ENCODE results near the gene SUN2. TPM values are rescaled to one million over a fixed set of nuclear protein-coding genes. Genes with fewer than 3 reads are reported as not detected.

The SUN2 gene
- total and polyA plus RNA-seq, 10 of the 15 experiments (the other 5 are each of a cell fraction or from before 2014, with no cell fraction given) = 0.18 to 107 (median 35.9) TPM

DNA sequence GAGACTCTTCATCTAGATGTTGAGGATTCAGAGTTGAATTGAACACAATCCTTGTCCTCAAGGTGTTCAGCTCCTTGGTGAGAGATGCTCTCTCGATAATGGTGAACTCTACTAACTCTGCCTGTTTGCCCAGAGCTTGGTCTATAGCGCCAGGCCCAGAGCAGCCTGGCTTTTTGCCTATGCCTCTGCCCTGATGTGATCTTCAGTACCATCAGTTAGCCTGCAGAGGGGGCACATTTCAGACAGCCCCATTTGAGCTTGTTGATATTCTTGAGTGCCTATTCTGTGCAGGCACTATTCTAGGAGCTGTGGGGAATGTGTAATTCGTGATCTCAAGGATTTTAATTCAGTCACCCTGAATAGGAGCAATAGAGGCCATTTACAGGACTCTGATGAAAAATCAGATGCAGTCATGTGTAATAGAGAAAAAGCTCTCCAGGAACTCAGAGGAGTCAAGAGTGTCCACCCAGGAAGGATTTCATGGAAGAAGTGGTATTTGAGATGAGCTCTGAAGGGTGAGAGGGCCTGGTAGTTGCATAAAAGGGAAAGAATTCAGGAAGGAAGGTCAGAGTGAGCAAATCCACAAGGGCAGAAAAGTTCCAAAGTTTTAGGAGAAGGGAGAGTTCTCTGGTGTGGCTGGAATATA is 30.7 kb downstream of the SUN2 start:
- DNase-seq (ENCODE audit: low read depth, low spot score) (no peak), ATAC-seq (peak; percentile 87), FAIRE-seq (peak; percentile 44)
- Histone ChIP-seq H2AFZ (ENCODE audit: control insufficient read depth, low read depth, low read length) (no peak overlapping the region), H3K36me3 (ENCODE audit: control insufficient read depth in 2 of 2, insufficient read depth in 2 of 2, low read length in 1 of 2) (peaks cover 58% of the 10 kb centered on the region in 2 experiments), H3K27ac (ENCODE audit: control insufficient read depth, insufficient read depth) (no peak overlapping the region), H3K79me2 (ENCODE audit: control insufficient read depth, insufficient read depth, low read length) (no peaks in the 10 kb centered on the region), H3K4me1 (ENCODE audit: control insufficient read depth, insufficient read depth, low read length) (no peaks in the 10 kb centered on the region), H3K4me3 (no peak overlapping the region), H3K27me3 (replicated peaks in 1 of 2; ENCODE audit: control insufficient read depth in 2 of 2, insufficient read depth in 2 of 2, low read length in 1 of 2) (no peaks in the 10 kb centered on the region), H4K20me1 (ENCODE audit: control insufficient read depth, insufficient read depth) (no peaks in the 10 kb centered on the region), H3K9me3 (replicated peaks; ENCODE audit: control insufficient read depth, insufficient read depth, low read length) (no peaks in the 10 kb centered on the region), H3K4me2 (ENCODE audit: control insufficient read depth, insufficient read depth) (no peak overlapping the region), H3K9ac (ENCODE audit: control insufficient read depth, insufficient read depth, low read length) (no peak overlapping the region)
- no TSS peak for BruUV-seq (replicated peaks)
- TF ChIP-seq, protein P1, sequence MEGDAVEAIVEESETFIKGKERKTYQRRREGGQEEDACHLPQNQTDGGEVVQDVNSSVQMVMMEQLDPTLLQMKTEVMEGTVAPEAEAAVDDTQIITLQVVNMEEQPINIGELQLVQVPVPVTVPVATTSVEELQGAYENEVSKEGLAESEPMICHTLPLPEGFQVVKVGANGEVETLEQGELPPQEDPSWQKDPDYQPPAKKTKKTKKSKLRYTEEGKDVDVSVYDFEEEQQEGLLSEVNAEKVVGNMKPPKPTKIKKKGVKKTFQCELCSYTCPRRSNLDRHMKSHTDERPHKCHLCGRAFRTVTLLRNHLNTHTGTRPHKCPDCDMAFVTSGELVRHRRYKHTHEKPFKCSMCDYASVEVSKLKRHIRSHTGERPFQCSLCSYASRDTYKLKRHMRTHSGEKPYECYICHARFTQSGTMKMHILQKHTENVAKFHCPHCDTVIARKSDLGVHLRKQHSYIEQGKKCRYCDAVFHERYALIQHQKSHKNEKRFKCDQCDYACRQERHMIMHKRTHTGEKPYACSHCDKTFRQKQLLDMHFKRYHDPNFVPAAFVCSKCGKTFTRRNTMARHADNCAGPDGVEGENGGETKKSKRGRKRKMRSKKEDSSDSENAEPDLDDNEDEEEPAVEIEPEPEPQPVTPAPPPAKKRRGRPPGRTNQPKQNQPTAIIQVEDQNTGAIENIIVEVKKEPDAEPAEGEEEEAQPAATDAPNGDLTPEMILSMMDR (IDR thresholded peaks at IDR 0.05 in 2 of 3, conservative IDR thresholded peaks at IDR 0.05 in 1 of 3; ENCODE audit: control insufficient read depth in 2 of 3, extremely low read depth in 1 of 3, insufficient read depth in 1 of 3, low read depth in 3 of 3, low read length in 3 of 3) = peak; percentile 35 to 48 (median 45); a peak in 5 of 6 replicates
- no peak for TF ChIP-seq POLR2AphosphoS2 (IDR thresholded peaks at IDR 0.05; ENCODE audit: low read depth, low read length)
- no peak for TF ChIP-seq MTA2 (IDR thresholded peaks at IDR 0.05; ENCODE audit: low read depth)
- no peak for TF ChIP-seq HDAC6 (IDR thresholded peaks at IDR 0.05; ENCODE audit: unreplicated experiment)
- TF ChIP-seq RAD21 (IDR thresholded peaks at IDR 0.05; ENCODE audit: insufficient read depth, low read depth, low read length) = peak; percentile 27; the same call in 1 of the 2 replicates
- ChIA-PET RAD21 (ENCODE audit: unreplicated experiment) (interaction anchor here (1.2 kb wide), 1 partner anchor 22 kb away, joined by 3 read pairs; no protein-coding TSS in a partner anchor), POLR2A (interaction anchor here (1.4 kb wide), 1 partner anchor 29 kb away, joined by 3 read pairs; no protein-coding TSS in a partner anchor), CTCF (interaction anchor here (0.8 to 2.4 kb wide), 11 partner anchors 8 to 144 kb away, joined by 3 to 10 read pairs (median 7); partner anchors contain the start of genes GTPBP1 and TOMM22), SMC1A (ENCODE audit: uncharacterized antibody, unreplicated experiment) (interaction anchor here (0.8 to 1.7 kb wide), 7 partner anchors 10 to 50 kb away, joined by 3 to 10 read pairs (median 3); no protein-coding TSS in a partner anchor)
- in situ Hi-C loops (cut with MboI) (no loop called here), intact Hi-C loops (cut with micrococcal nuclease; ENCODE audit: unreplicated experiment) (no loop called here)
- WGBS (ENCODE audit: insufficient coverage, insufficient replicate concordance, low lambda C conversion rate, missing lambda C conversion rate) = 56% methylated on average over 3 of the region's 3 CpGs

Data from GM12878 (cell line).